HEK293 (cell line): ENCODE measurements around the gene BAD.
A peak's percentile ranks its signal among the peaks of the same experiment; 100 is the strongest.

Source experiments
- CTCF ChIA-PET: fragments of 350-600 bp; formaldehyde crosslinking; extraction: SDS; loops from one replicate; lab custom pipeline; 2021; ENCODE audit warnings: antibody characterized with exemption; lab: Yijun Ruan, JAX
- POLR2A ChIA-PET: fragments of 300-600 bp; formaldehyde crosslinking; extraction: SDS; loops from one replicate; lab custom pipeline; 2020; ENCODE audit warnings: antibody characterized with exemption, inconsistent platforms; lab: Yijun Ruan, JAX
- H3K27ac ChIP-seq: fragments of 200-500 bp; sonication (Bioruptor generic); 2 replicates; pipeline ENCODE4 v1.5.1; 2014; ENCODE audit warnings: low read depth, low read length, control low read depth, inconsistent platforms; ENCODE audit errors: extremely low read depth
- H3K36me3 ChIP-seq, 2 experiments: fragments of 200-500 bp in 1 of 2; sonication (Bioruptor generic) in 1 of 2; 1 replicate in 1 of 2; 2 replicates in 1 of 2; pipeline ENCODE4 v1.5.1; 2014 to 2017; ENCODE audit warnings: inconsistent platforms in 2 of 2, low read length in 2 of 2; ENCODE audit not compliant: control insufficient read depth in 2 of 2, insufficient read depth in 1 of 2
- H3K4me1 ChIP-seq: fragments of 200-500 bp; sonication (Bioruptor generic); 2 replicates; pipeline ENCODE4 v1.5.1; 2014; ENCODE audit warnings: mild to moderate bottlenecking, low read length, inconsistent platforms; ENCODE audit not compliant: control insufficient read depth, insufficient read depth
- H3K4me3 ChIP-seq: 2 replicates; pipeline ENCODE4 v1.5.1; 2011; ENCODE audit warnings: low read depth, mild to moderate bottlenecking, control low read depth, low read length, moderate library complexity
- H3K9me3 ChIP-seq: fragments of 200-500 bp; sonication (Bioruptor generic); 2 replicates; pipeline ENCODE4 v1.5.1; 2014; ENCODE audit warnings: low read depth, low read length, inconsistent platforms; ENCODE audit not compliant: control insufficient read depth, insufficient read depth
- GLI2 ChIP-seq: fragments of 450-650 bp; formaldehyde crosslinking; IDR thresholded peaks from 2 replicates; pipeline ENCODE4; 2017; ENCODE audit warnings: missing biosample characterization, missing genetic modification characterization, low read depth, borderline replicate concordance
- KLF17 ChIP-seq: fragments of 450-650 bp; formaldehyde crosslinking; IDR thresholded peaks from 2 replicates; pipeline ENCODE4 v1.5.1; 2016; ENCODE audit warnings: missing biosample characterization, missing genetic modification characterization
- MYNN ChIP-seq: fragments of 450-650 bp; formaldehyde crosslinking; IDR thresholded peaks from 2 replicates; pipeline ENCODE4 v1.5.1; 2016; ENCODE audit warnings: missing biosample characterization, missing genetic modification characterization, borderline replicate concordance
- SALL2 ChIP-seq: fragments of 450-650 bp; formaldehyde crosslinking; IDR thresholded peaks from 2 replicates; pipeline ENCODE4 v1.5.0; 2017; ENCODE audit warnings: missing biosample characterization, mild to moderate bottlenecking, missing genetic modification characterization, borderline replicate concordance
- SP2 ChIP-seq: fragments of 450-650 bp; formaldehyde crosslinking; IDR thresholded peaks from 2 replicates; pipeline ENCODE4 v1.5.1; 2016; ENCODE audit warnings: missing biosample characterization, missing genetic modification characterization
- TRIM28 ChIP-seq: IDR thresholded peaks from 2 replicates; pipeline ENCODE4 v1.6.1; 2011; ENCODE audit warnings: low read length, control low read depth, borderline replicate concordance
- ZBTB17 ChIP-seq: fragments of 450-650 bp; formaldehyde crosslinking; IDR thresholded peaks from 2 replicates; pipeline ENCODE4 v1.5.1; 2016; ENCODE audit warnings: missing biosample characterization, missing genetic modification characterization
- ZIC2 ChIP-seq: fragments of 450-650 bp; formaldehyde crosslinking; IDR thresholded peaks from 2 replicates; pipeline ENCODE4 v1.5.1; 2016; ENCODE audit warnings: missing biosample characterization, missing genetic modification characterization
- ZNF184 ChIP-seq: fragments of 450-650 bp; IDR thresholded peaks from 2 replicates; pipeline ENCODE4 v1.5.1; 2018; ENCODE audit warnings: missing biosample characterization, mild to moderate bottlenecking, missing genetic modification characterization
- ZNF211 ChIP-seq: fragments of 450-650 bp; formaldehyde crosslinking; IDR thresholded peaks from 2 replicates; pipeline ENCODE4 v1.5.1; 2016; ENCODE audit warnings: low read depth, missing biosample characterization, missing genetic modification characterization
- ZNF223 ChIP-seq: fragments of 450-650 bp; formaldehyde crosslinking; IDR thresholded peaks from 2 replicates; pipeline ENCODE4 v1.5.1; 2016; ENCODE audit warnings: missing biosample characterization, missing genetic modification characterization
- ZNF248 ChIP-seq: fragments of 450-650 bp; formaldehyde crosslinking; IDR thresholded peaks from 2 replicates; pipeline ENCODE4 v1.5.1; 2017; ENCODE audit warnings: missing biosample characterization, missing genetic modification characterization
- ZNF266 ChIP-seq: fragments of 450-650 bp; formaldehyde crosslinking; IDR thresholded peaks from 2 replicates; pipeline ENCODE4 v1.5.1; 2016; ENCODE audit warnings: missing biosample characterization, missing genetic modification characterization, low read depth
- ZNF341 ChIP-seq: fragments of 450-650 bp; formaldehyde crosslinking; IDR thresholded peaks from 2 replicates; pipeline ENCODE4; 2016; ENCODE audit warnings: low read depth, missing biosample characterization, missing genetic modification characterization
- ZNF416 ChIP-seq: fragments of 450-650 bp; formaldehyde crosslinking; IDR thresholded peaks from 2 replicates; pipeline ENCODE4 v1.5.1; 2016; ENCODE audit warnings: missing biosample characterization, missing genetic modification characterization
- ZNF518A ChIP-seq: fragments of 450-650 bp; formaldehyde crosslinking; conservative IDR thresholded peaks from 2 replicates; pipeline ENCODE4 v1.5.1; 2016; ENCODE audit warnings: low read depth, missing biosample characterization, missing genetic modification characterization
- ZNF555 ChIP-seq: fragments of 450-650 bp; formaldehyde crosslinking; conservative IDR thresholded peaks from 2 replicates; pipeline ENCODE4 v1.5.1; 2017; ENCODE audit warnings: missing biosample characterization, mild to moderate bottlenecking, missing genetic modification characterization, inconsistent platforms
- ZNF639 ChIP-seq: fragments of 450-650 bp; formaldehyde crosslinking; IDR thresholded peaks from 2 replicates; pipeline ENCODE4 v1.5.1; 2016; ENCODE audit warnings: missing biosample characterization, missing genetic modification characterization
- ZNF692 ChIP-seq: fragments of 450-650 bp; formaldehyde crosslinking; IDR thresholded peaks from 2 replicates; pipeline ENCODE4 v1.5.1; 2016; ENCODE audit warnings: missing biosample characterization, missing genetic modification characterization
- ZNF785 ChIP-seq: fragments of 450-650 bp; formaldehyde crosslinking; IDR thresholded peaks from 2 replicates; pipeline ENCODE4 v1.5.1; 2016; ENCODE audit warnings: missing biosample characterization, missing genetic modification characterization

The BAD gene

GRCh38 chr11:64286801-64287159 is 2.3 kb upstream of the BAD start:
- peaks cover 9 to 40% of the 10 kb centered on the region in 2 experiments; a peak in 2 of 3 replicates for H3K36me3 ChIP-seq

GRCh38 chr11:64285885-64286800 is 1.7 kb upstream of the BAD start:
- H3K9me3 ChIP-seq: no peaks in the 10 kb centered on the region
- H3K36me3 ChIP-seq: peaks cover 9 to 46% of the 10 kb centered on the region in 2 experiments; a peak in 2 of 3 replicates
- no peaks in the 10 kb centered on the region; the same call in 1 of the 2 replicates for H3K4me1 ChIP-seq
- H3K27ac ChIP-seq: peak overlapping the region; percentile 40; the same call in 1 of the 2 replicates
- peak overlapping the region; percentile 82 for H3K4me3 ChIP-seq
- ChIA-PET CTCF (interaction anchor here (0.5 to 1.5 kb wide), 5 partner anchors 11 to 69 kb away, joined by 3 to 6 read pairs (median 3); no protein-coding TSS in a partner anchor), POLR2A (interaction anchor here (0.6 to 3.5 kb wide), 6 partner anchors 13 to 101 kb away, joined by 3 to 41 read pairs (median 7); partner anchors contain the start of genes ESRRA, PRDX5, STIP1 and TRMT112)
- TF ChIP-seq ZNF785 (tag by site-specific recombination) (no peak), TRIM28 (no peak), ZIC2 (tag by site-specific recombination) (0 out of 2 replicates have a peak, but pooled peaks have one; percentile 22), ZNF184 (no peak), ZNF248 (tag by site-specific recombination) (no peak), SALL2 (tag by site-specific recombination) (no peak), KLF17 (tag by site-specific recombination) (no peak), MYNN (tag by site-specific recombination) (no peak), ZNF341 (no peak), SP2 (tag by site-specific recombination) (no peak; the same call in 1 of the 2 replicates), ZNF692 (tag by site-specific recombination) (no peak), ZNF211 (tag by site-specific recombination) (no peak)

More at GRCh38 chr11:64286801-64287159, 2.3 kb upstream of the BAD start:
- H3K9me3 ChIP-seq: no peaks in the 10 kb centered on the region
- POLR2A ChIA-PET: no interaction called here
- no peak overlapping the region for H3K4me3 ChIP-seq
- H3K27ac ChIP-seq: no peak overlapping the region
- no peaks in the 10 kb centered on the region; the same call in 1 of the 2 replicates for H3K4me1 ChIP-seq
- CTCF ChIA-PET: interaction anchor here (0.7 to 1.5 kb wide), 4 partner anchors 11 to 68 kb away, joined by 3 to 6 read pairs (median 4); no protein-coding TSS in a partner anchor
- TF ChIP-seq GLI2 (no peak), ZNF266 (tag by site-specific recombination) (no peak), ZNF555 (tag by site-specific recombination) (no peak), ZNF518A (no peak), ZNF639 (no peak), ZNF416 (no peak), ZNF223 (tag by site-specific recombination) (no peak), ZBTB17 (tag by site-specific recombination) (no peak)
